Measurements from ENCODE around the gene MCHR1. TPM values are rescaled to one million over a fixed set of nuclear protein-coding genes. Genes with fewer than 3 reads are reported as not detected.

The MCHR1 gene
- total RNA-seq, 1 donor from 2014 or later = not detected

GRCh38 chr22:40726514-40726913 lies 47.2 kb downstream of the MCHR1 start:
- no peak overlapping the region for H3K27ac Mint-ChIP-seq (ENCODE audit: unreplicated experiment)
- H3K27me3 Mint-ChIP-seq (ENCODE audit: unreplicated experiment) = no peaks in the 10 kb centered on the region
- no peak for DNase-seq (ENCODE audit: extremely low spot score, unreplicated experiment)

DNA sequence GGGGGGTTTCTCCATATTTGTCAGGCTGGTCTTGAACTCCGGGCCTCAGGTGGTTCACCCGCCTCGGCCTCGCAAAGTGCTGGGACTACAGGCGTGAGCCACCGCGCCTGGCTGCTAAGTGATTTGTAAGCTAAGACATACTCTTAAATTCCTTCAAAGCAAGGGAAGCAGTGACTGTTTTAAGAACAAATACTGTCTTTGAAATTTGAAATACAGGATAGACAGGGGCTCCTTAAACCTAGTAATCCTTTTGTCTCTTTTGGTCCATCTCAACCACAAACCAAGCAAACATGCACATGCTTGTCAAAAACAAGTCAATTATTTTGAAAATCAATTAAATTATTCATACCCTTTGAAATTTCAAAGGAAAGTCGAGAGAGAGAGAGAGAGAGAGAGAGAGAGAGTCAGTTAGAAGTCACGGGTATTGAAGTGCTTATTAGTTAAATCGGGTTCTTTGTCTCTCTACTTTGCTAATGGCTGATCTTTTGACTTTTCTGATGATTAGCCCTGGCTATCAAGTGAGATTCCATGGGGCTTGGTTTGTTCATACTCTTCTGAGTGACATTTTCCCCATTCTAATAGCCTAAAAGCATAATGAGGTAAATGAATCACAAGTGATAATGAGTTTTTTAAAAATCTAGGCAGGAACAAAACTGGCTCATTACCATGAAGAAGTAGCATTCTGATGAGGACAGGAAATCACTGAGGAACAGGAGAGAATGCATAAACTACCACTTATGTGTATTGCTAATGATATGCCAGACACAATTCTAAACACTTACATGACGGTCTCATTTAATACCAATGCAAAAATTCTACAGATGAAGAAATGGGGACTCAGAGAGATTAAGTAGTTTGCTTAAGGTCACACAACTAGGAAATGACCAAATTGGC lies 48.0 kb downstream of the MCHR1 start:
- no peaks in the 10 kb centered on the region for H3K27me3 Mint-ChIP-seq (ENCODE audit: unreplicated experiment)
- H3K4me1 Mint-ChIP-seq (ENCODE audit: unreplicated experiment) = peaks cover 4% of the 10 kb centered on the region
- H3K36me3 Mint-ChIP-seq (ENCODE audit: unreplicated experiment) = no peaks in the 10 kb centered on the region
- H3K4me3 Mint-ChIP-seq (ENCODE audit: unreplicated experiment) = no peak overlapping the region
- no peak for DNase-seq (ENCODE audit: extremely low spot score, unreplicated experiment)
- H3K9me3 Mint-ChIP-seq (ENCODE audit: unreplicated experiment) = no peaks in the 10 kb centered on the region
- H3K27ac Mint-ChIP-seq (ENCODE audit: unreplicated experiment) = no peak overlapping the region
- TF ChIP-seq CTCF (IDR thresholded peaks at IDR 0.05) = no peak

More at GRCh38 chr22:40726514-40726913, 47.2 kb downstream of the MCHR1 start:
- TF ChIP-seq CTCF (IDR thresholded peaks at IDR 0.05) = no peak
- H3K4me3 Mint-ChIP-seq (ENCODE audit: unreplicated experiment) = no peak overlapping the region
- H3K4me1 Mint-ChIP-seq (ENCODE audit: unreplicated experiment) = peaks cover 6% of the 10 kb centered on the region
- H3K9me3 Mint-ChIP-seq (ENCODE audit: unreplicated experiment) = no peaks in the 10 kb centered on the region
- no peaks in the 10 kb centered on the region for H3K36me3 Mint-ChIP-seq (ENCODE audit: unreplicated experiment)

- no peak for DNase-seq (ENCODE audit: extremely low spot score, unreplicated experiment)
- TF ChIP-seq CTCF (IDR thresholded peaks at IDR 0.05) = no peak
Measured at GRCh38 chr22:40727964-40728615, 48.8 kb downstream of the MCHR1 start.

DNA sequence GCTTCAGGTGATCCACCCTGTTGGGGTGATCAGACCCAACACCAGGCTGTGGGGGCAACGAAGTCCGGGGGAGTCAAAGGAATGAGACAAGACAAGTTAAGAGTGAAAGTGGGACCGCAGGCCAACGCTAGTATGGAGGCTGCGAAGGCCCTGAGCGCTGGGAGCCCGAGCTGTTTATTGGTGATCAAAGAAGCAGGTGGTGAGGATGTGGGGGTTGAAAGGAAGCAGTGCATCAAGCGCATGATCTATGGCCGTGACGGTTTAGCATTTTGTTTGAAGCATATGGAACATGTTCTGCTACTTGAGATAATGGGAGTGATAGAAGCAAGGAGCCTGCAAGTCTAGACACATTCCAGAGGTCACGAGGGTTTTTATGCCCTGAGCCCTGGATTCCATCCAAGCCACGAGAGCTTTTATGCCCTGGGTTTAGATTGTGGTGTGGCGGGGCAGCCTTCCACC lies 49.5 kb downstream of the MCHR1 start:
- H3K27ac Mint-ChIP-seq (ENCODE audit: unreplicated experiment) = no peak overlapping the region
- H3K4me3 Mint-ChIP-seq (ENCODE audit: unreplicated experiment) = no peak overlapping the region
- H3K36me3 Mint-ChIP-seq (ENCODE audit: unreplicated experiment) = no peaks in the 10 kb centered on the region
- H3K27me3 Mint-ChIP-seq (ENCODE audit: unreplicated experiment) = no peaks in the 10 kb centered on the region
- no peak for DNase-seq (ENCODE audit: extremely low spot score, unreplicated experiment)
- no peaks in the 10 kb centered on the region for H3K9me3 Mint-ChIP-seq (ENCODE audit: unreplicated experiment)
- H3K4me1 Mint-ChIP-seq (ENCODE audit: unreplicated experiment) = peaks cover 13% of the 10 kb centered on the region
- no peak for TF ChIP-seq CTCF (IDR thresholded peaks at IDR 0.05)

More at GRCh38 chr22:40727964-40728615, 48.8 kb downstream of the MCHR1 start:
- Mint-ChIP-seq H3K27me3 (ENCODE audit: unreplicated experiment) (no peaks in the 10 kb centered on the region), H3K9me3 (ENCODE audit: unreplicated experiment) (no peaks in the 10 kb centered on the region), H3K4me1 (ENCODE audit: unreplicated experiment) (peaks cover 12% of the 10 kb centered on the region), H3K4me3 (ENCODE audit: unreplicated experiment) (no peak overlapping the region), H3K36me3 (ENCODE audit: unreplicated experiment) (no peaks in the 10 kb centered on the region), H3K27ac (ENCODE audit: unreplicated experiment) (no peak overlapping the region)

DNA sequence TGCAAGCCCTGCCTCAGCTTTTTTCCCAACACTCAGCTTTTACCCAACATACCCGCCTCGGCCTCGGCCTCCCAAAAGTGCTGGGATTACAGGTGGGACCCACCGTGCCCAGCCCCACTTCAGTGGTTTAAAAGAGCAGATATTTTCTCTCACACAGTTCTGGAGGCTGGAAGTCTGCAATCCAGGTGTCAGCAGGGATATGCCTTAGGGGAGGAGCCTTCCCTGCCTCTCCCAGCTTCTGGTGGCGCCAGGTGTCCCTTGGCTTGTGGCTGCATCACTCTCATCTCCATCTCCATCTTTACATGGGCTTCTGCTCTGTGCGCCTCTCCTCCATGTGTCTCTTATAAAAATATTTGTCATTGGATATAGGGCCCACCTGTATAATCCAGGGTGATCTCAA lies 50.0 kb downstream of the MCHR1 start:
- H3K27ac Mint-ChIP-seq (ENCODE audit: unreplicated experiment) = no peak overlapping the region
- H3K4me1 Mint-ChIP-seq (ENCODE audit: unreplicated experiment) = peaks cover 16% of the 10 kb centered on the region
- no peaks in the 10 kb centered on the region for H3K36me3 Mint-ChIP-seq (ENCODE audit: unreplicated experiment)
- H3K9me3 Mint-ChIP-seq (ENCODE audit: unreplicated experiment) = no peaks in the 10 kb centered on the region
- H3K4me3 Mint-ChIP-seq (ENCODE audit: unreplicated experiment) = no peak overlapping the region
- no peaks in the 10 kb centered on the region for H3K27me3 Mint-ChIP-seq (ENCODE audit: unreplicated experiment)
- no peak for DNase-seq (ENCODE audit: extremely low spot score, unreplicated experiment)
- no peak for TF ChIP-seq CTCF (IDR thresholded peaks at IDR 0.05)

Measured in osteocyte (in vitro differentiated cells).